H9 (cell line): Measurements from ENCODE around the gene ATRX. TPM values are rescaled to one million over a fixed set of nuclear protein-coding genes. Genes with fewer than 3 reads are reported as not detected.

Source experiments
- DNase-seq: peaks from one replicate; pipeline ENCODE4 v3.0.0-alpha.2; 2017
- H2AFZ ChIP-seq: one replicate; pipeline ENCODE4 v1.6.1; 2013; ENCODE audit warnings: mild to moderate bottlenecking, low read length, control low read depth, moderate library complexity
- H2AK5ac ChIP-seq: 2 replicates; pipeline ENCODE4 v1.6.1; 2013; ENCODE audit warnings: low read length, control low read depth, mixed read lengths; ENCODE audit not compliant: insufficient read length
- H2BK120ac ChIP-seq: one replicate; pipeline ENCODE4 v1.6.1; 2013; ENCODE audit warnings: low read depth, mild to moderate bottlenecking, low read length, control low read depth, inconsistent platforms; ENCODE audit not compliant: poor library complexity, severe bottlenecking
- H2BK12ac ChIP-seq: 2 replicates; pipeline ENCODE4 v1.6.1; 2013; ENCODE audit warnings: low read length, control low read depth, mixed read lengths, low read depth; ENCODE audit not compliant: insufficient read length
- H2BK15ac ChIP-seq: 2 replicates; pipeline ENCODE4 v1.6.1; 2013; ENCODE audit warnings: low read depth, low read length, control low read depth
- H2BK20ac ChIP-seq: one replicate; pipeline ENCODE4 v1.6.1; 2013; ENCODE audit warnings: low read depth, mild to moderate bottlenecking, low read length, control low read depth, inconsistent platforms; ENCODE audit not compliant: poor library complexity, severe bottlenecking
- H2BK5ac ChIP-seq: 2 replicates; pipeline ENCODE4 v1.6.1; 2013; ENCODE audit warnings: low read length, control low read depth, mixed read lengths; ENCODE audit not compliant: insufficient read length
- H3K14ac ChIP-seq: 2 replicates; pipeline ENCODE4 v1.6.1; 2013; ENCODE audit warnings: low read length, control low read depth; ENCODE audit not compliant: insufficient read depth
- H3K18ac ChIP-seq: 2 replicates; pipeline ENCODE4 v1.6.1; 2013; ENCODE audit warnings: low read depth, mild to moderate bottlenecking, mixed read lengths, low read length, control low read depth; ENCODE audit not compliant: insufficient read length
- H3K23ac ChIP-seq: 2 replicates; pipeline ENCODE4 v1.6.1; 2013; ENCODE audit warnings: low read length, control low read depth, mixed read lengths, low read depth; ENCODE audit not compliant: insufficient read length
- H3K23me2 ChIP-seq: 2 replicates; pipeline ENCODE4 v1.6.1; 2013; ENCODE audit warnings: low read depth, mild to moderate bottlenecking, mixed read lengths, low read length, control low read depth; ENCODE audit not compliant: insufficient read length, poor library complexity, severe bottlenecking
- H3K27ac ChIP-seq: 2 replicates; pipeline ENCODE4 v1.5.1; 2013; ENCODE audit warnings: low read length, control low read depth, mixed read lengths, low read depth; ENCODE audit not compliant: insufficient read length
- H3K27me3 ChIP-seq: 2 replicates; pipeline ENCODE4 v1.6.1; 2013; ENCODE audit warnings: low read length, control low read depth, inconsistent platforms; ENCODE audit not compliant: insufficient read depth
- H3K4ac ChIP-seq: 2 replicates; pipeline ENCODE4 v1.6.1; 2013; ENCODE audit warnings: low read depth, mild to moderate bottlenecking, control low read depth, inconsistent platforms, low read length, moderate library complexity
- H3K4me1 ChIP-seq: 2 replicates; pipeline ENCODE4 v1.6.1; 2013; ENCODE audit warnings: low read length, control low read depth, inconsistent platforms; ENCODE audit not compliant: insufficient read depth
- H3K4me2 ChIP-seq: 2 replicates; pipeline ENCODE4 v1.6.1; 2013; ENCODE audit warnings: low read length, control low read depth, mixed read lengths; ENCODE audit not compliant: insufficient read length, insufficient read depth
- H3K56ac ChIP-seq: 2 replicates; pipeline ENCODE4 v1.6.1; 2013; ENCODE audit warnings: low read depth, mild to moderate bottlenecking, mixed read lengths, low read length, control low read depth; ENCODE audit not compliant: insufficient read length
- H3K79me1 ChIP-seq: 2 replicates; pipeline ENCODE4 v1.6.1; 2013; ENCODE audit warnings: low read depth, mild to moderate bottlenecking, moderate library complexity, low read length, control low read depth, inconsistent platforms; ENCODE audit not compliant: insufficient read depth, poor library complexity, severe bottlenecking
- H3K79me2 ChIP-seq: 2 replicates; pipeline ENCODE4 v1.6.1; 2013; ENCODE audit warnings: low read length, control low read depth, inconsistent platforms; ENCODE audit not compliant: insufficient read depth
- H3K9ac ChIP-seq: 2 replicates; pipeline ENCODE4 v1.6.1; 2013; ENCODE audit warnings: low read length, control low read depth, mixed read lengths; ENCODE audit not compliant: insufficient read length; ENCODE audit errors: extremely low read depth
- H3K9me3 ChIP-seq: one replicate; pipeline ENCODE4 v1.6.1; 2013; ENCODE audit warnings: low read depth, low read length, inconsistent platforms; ENCODE audit not compliant: control insufficient read depth
- H3T11ph ChIP-seq: one replicate; pipeline ENCODE4 v1.6.1; 2013; ENCODE audit warnings: mild to moderate bottlenecking, low read length, control low read depth, inconsistent platforms
- H4K20me1 ChIP-seq: one replicate; pipeline ENCODE4 v1.6.1; 2013; ENCODE audit not compliant: control insufficient read depth, insufficient read length, insufficient read depth
- H4K5ac ChIP-seq: 2 replicates; pipeline ENCODE4 v1.6.1; 2013; ENCODE audit warnings: low read depth, mild to moderate bottlenecking, mixed read lengths, low read length, control low read depth; ENCODE audit not compliant: insufficient read length
- H4K8ac ChIP-seq: replicated peaks from 2 replicates; pipeline ENCODE4 v1.6.1; 2013; ENCODE audit warnings: low read length, control low read depth, mixed read lengths, low read depth; ENCODE audit not compliant: insufficient read length
- H4K91ac ChIP-seq: 2 replicates; pipeline ENCODE4 v1.6.1; 2013; ENCODE audit warnings: low read depth, mild to moderate bottlenecking, moderate library complexity, mixed read lengths, low read length, control low read depth; ENCODE audit not compliant: insufficient read length
- H3K27ac Mint-ChIP-seq, 3 experiments: 2 replicates in 2 of 3; 3 replicates in 1 of 3; pipeline ENCODE4 v1.8.0; 2020 to 2021; ENCODE audit warnings: mixed read lengths in 3 of 3, mild to moderate bottlenecking in 1 of 3, moderate library complexity in 1 of 3
- H3K27me3 Mint-ChIP-seq: 2 replicates; pipeline ENCODE4 v1.8.0; 2021; ENCODE audit warnings: low read depth, mild to moderate bottlenecking, moderate library complexity, mixed read lengths
- H3K36me3 Mint-ChIP-seq, 3 experiments: 2 replicates in 2 of 3; 3 replicates in 1 of 3; pipeline ENCODE4 v1.8.0; 2020 to 2021; ENCODE audit warnings: low read depth in 3 of 3, mixed read lengths in 3 of 3; ENCODE audit not compliant: insufficient read depth in 1 of 3
- H3K4me1 Mint-ChIP-seq, 2 experiments: 2 replicates each; pipeline ENCODE4 v1.8.0; 2020; ENCODE audit warnings: mixed read lengths in 2 of 2
- H3K4me3 Mint-ChIP-seq, 2 experiments: 2 replicates in 1 of 2; 3 replicates in 1 of 2; pipeline ENCODE4 v1.8.0; 2020 to 2021; ENCODE audit warnings: mild to moderate bottlenecking in 2 of 2, mixed read lengths in 2 of 2, moderate library complexity in 1 of 2
- H3K9me3 Mint-ChIP-seq, 2 experiments: 2 replicates in 1 of 2; 3 replicates in 1 of 2; pipeline ENCODE4 v1.8.0; 2020; ENCODE audit warnings: mild to moderate bottlenecking in 2 of 2, mixed read lengths in 2 of 2, moderate library complexity in 1 of 2
- WGBS: extraction: QIAGEN DNeasy Blood & Tissue Kit; methylation state at CpG from one replicate; pipeline ENCODE4 v1.1.7; 2013; ENCODE audit warnings: missing lambda C conversion rate, low lambda C conversion rate, mixed read lengths; ENCODE audit not compliant: insufficient read length; ENCODE audit errors: extremely low coverage; 5-methylcytosine and 5-hydroxymethylcytosine counted together
- total RNA-seq: library from RNA; stranded (reverse); gene quantifications from 2 replicates; pipeline ENCODE4 v1.2.1, GENCODE V29; 2021
- TF ChIP-seq, protein P1 (sequence below): fragments of 200-600 bp; sonication (generic); conservative IDR thresholded peaks from 3 replicates; pipeline ENCODE4 v1.8.0; 2021; ENCODE audit warnings: antibody characterized with exemption, mild to moderate bottlenecking

Gene ATRX
- total RNA-seq, 1 experiment from 2014 or later, result 76.0 TPM

DNA sequence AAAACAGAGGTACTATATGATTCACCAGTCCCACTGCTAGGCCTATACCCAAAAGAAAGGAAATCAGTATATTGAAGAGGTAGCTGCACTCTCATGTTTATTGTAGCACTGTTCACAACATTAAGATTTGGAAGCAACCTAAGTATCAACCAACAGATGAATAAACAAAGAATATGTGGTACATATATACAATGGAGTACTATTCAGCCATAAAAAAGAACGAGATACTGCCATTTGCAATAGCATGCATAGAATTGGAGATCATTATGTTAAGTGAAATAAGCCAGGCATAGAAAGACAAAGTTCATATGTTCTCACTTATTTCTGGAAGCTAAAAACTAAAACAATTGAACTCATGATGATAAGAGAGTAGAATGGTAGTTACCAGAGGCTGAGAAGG lies 266.3 kb downstream of the ATRX start:
- no peak overlapping the region for H2AK5ac ChIP-seq
- H3K9me3 Mint-ChIP-seq, result peaks cover 57 to 68% of the 10 kb centered on the region in 2 experiments
- H3K4ac ChIP-seq, result no peak overlapping the region
- no peak overlapping the region for H4K5ac ChIP-seq
- H4K91ac ChIP-seq, result no peak overlapping the region
- no peak overlapping the region for H3K23ac ChIP-seq
- peaks cover 9% of the 10 kb centered on the region for H3K9me3 ChIP-seq
- H3K9ac ChIP-seq, result no peak overlapping the region
- no peak overlapping the region for H2BK15ac ChIP-seq
- H2BK20ac ChIP-seq, result no peak overlapping the region
- no peaks in the 10 kb centered on the region for H3K79me1 ChIP-seq
- H3K27ac Mint-ChIP-seq, result no peak overlapping the region
- H3K4me1 Mint-ChIP-seq, result no peaks in the 10 kb centered on the region
- H4K20me1 ChIP-seq, result no peaks in the 10 kb centered on the region
- no peak overlapping the region for H3K4me3 Mint-ChIP-seq
- no peak overlapping the region for H3K4me2 ChIP-seq
- no peak overlapping the region for H2AFZ ChIP-seq
- H4K8ac ChIP-seq, result no peak overlapping the region
- DNase-seq, result no peak
- H3K27ac ChIP-seq, result no peak overlapping the region
- no peak overlapping the region for H2BK120ac ChIP-seq
- peaks cover 40 to 64% (median 58%) of the 10 kb centered on the region in 3 experiments for H3K36me3 Mint-ChIP-seq
- no peaks in the 10 kb centered on the region for H3K27me3 Mint-ChIP-seq
- H3K14ac ChIP-seq, result no peak overlapping the region
- no peak overlapping the region for H2BK12ac ChIP-seq
- no peak overlapping the region for H3T11ph ChIP-seq
- H3K18ac ChIP-seq, result no peak overlapping the region
- TF ChIP-seq, protein P1, sequence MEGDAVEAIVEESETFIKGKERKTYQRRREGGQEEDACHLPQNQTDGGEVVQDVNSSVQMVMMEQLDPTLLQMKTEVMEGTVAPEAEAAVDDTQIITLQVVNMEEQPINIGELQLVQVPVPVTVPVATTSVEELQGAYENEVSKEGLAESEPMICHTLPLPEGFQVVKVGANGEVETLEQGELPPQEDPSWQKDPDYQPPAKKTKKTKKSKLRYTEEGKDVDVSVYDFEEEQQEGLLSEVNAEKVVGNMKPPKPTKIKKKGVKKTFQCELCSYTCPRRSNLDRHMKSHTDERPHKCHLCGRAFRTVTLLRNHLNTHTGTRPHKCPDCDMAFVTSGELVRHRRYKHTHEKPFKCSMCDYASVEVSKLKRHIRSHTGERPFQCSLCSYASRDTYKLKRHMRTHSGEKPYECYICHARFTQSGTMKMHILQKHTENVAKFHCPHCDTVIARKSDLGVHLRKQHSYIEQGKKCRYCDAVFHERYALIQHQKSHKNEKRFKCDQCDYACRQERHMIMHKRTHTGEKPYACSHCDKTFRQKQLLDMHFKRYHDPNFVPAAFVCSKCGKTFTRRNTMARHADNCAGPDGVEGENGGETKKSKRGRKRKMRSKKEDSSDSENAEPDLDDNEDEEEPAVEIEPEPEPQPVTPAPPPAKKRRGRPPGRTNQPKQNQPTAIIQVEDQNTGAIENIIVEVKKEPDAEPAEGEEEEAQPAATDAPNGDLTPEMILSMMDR, result no peak
- H3K79me2 ChIP-seq, result no peaks in the 10 kb centered on the region
- no peaks in the 10 kb centered on the region for H3K23me2 ChIP-seq
- H2BK5ac ChIP-seq, result no peak overlapping the region
- H3K27me3 ChIP-seq, result no peaks in the 10 kb centered on the region
- WGBS, result no CpG with 5 or more reads among the region's 1 CpG
- no peak overlapping the region for H3K56ac ChIP-seq
- H3K4me1 ChIP-seq, result no peaks in the 10 kb centered on the region
